Stimulated activated CD4-positive, alpha-beta T cell treated with anti-CD3 and anti-CD28 coated beads, Interleukin-2, amount 100 ng/mL, for 24 hours (primary cell): ENCODE measurements around the gene TMCO4.

Source experiments
- DNase-seq, 2 donors: peaks; one replicate each; pipeline ENCODE4 v3.0.0-alpha.2; 2020

Gene TMCO4

DNA sequence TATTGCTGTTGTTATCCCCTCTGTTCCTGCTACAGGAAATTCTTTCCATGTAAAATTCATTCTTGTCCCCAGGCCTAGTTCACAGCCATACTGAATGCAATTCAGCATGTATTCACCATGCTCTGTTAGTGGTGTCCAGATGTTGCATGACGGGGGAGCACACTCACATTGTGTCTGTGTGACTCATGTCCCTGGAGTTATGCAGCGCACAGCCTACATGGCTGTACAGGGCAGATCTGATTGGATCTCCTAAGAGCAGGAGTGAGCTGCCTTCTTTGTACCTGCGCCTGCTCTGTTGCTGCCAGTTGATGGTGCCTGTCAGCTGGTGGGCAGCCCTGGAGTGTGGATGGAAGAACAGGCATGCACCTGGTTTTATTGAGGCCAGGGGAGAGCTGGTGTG lies 117.5 kb downstream of the TMCO4 start:
- DNase-seq = no peak

DNA sequence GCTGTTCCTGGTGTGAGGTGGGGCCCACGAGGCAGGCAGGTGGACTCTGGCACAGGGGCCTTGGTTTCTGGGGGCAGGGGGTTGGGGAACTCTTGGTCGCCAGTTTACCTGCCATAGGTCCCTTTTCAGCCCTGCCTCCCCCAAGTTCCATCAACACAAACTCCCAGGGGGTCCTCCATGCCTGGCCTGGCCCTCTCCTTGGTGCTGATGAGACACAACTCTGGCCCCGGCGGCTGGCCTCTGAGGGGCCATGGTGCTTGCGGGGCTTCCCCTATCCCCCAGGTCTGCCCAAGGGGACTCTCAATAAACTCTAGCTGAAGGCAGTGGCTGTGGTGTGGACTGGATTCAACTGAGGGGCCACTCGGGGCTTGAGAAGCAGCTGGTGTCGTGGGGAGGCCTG lies 119.1 kb downstream of the TMCO4 start:
- DNase-seq = no peak

DNA sequence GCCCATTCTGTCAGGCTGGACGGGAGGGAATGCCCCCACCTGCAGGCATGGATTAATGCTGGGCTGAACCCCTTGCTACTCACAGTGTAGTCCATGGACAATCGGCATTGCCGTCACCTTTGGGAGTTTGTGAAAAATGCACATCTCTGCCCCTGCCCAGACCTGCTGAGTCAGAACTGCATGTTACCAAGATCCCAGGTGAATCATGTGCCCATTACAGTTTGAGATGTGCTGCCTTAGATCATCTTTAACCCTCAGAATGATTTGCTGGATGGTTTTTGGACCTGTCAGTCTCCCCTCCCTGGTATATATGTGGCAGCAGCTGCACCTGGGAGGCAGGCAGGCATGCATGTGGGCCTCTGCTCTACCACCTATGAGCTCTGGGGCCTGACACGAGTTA lies 120.0 kb downstream of the TMCO4 start:
- DNase-seq = no peak

DNA sequence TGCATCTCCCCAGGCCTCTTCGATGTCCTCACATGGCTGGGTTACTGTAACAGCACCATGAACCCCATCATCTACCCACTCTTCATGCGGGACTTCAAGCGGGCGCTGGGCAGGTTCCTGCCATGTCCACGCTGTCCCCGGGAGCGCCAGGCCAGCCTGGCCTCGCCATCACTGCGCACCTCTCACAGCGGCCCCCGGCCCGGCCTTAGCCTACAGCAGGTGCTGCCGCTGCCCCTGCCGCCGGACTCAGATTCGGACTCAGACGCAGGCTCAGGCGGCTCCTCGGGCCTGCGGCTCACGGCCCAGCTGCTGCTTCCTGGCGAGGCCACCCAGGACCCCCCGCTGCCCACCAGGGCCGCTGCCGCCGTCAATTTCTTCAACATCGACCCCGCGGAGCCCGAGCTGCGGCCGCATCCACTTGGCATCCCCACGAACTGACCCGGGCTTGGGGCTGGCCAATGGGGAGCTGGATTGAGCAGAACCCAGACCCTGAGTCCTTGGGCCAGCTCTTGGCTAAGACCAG lies 120.7 kb downstream of the TMCO4 start:
- DNase-seq = no peak

DNA sequence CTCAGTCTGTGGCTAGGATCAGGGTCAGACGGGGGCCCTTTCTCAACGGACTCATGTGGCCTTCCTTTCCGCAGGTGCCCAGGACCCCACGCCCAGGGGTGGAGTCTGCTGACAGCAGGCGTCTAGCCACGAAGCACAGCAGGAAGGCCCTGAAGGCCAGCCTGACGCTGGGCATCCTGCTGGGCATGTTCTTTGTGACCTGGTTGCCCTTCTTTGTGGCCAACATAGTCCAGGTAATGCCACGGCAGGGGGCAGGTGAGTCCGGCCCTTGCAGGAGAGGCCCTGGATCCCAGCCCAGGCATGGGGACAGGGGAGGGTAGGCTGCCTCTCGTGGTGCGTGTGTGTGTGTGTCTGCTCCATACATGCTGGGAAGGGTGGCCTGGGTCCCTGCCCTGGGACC lies 121.2 kb downstream of the TMCO4 start:
- no peak for DNase-seq

DNA sequence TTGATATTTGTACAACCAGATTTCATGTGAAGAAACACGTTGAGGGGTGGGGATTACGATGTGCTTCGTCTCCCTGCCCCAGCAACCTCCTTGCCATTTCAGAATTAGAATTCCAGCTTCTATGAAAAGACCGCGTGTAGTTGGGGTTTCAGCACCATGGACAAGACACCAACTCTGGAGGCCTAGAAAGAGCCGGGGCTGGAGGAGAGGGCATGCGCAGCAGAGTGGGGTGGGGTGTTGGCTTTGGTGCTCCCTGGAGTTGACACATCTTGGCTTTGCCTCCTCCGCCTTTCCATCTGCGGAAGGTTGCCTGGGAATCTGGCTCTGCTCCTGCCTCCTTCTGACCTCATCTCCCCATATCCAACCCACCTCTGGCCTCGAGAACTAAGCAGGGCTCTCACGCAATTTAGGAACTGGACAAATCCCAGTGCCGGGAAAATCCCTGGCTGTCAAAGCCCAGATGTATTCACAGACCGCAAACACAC lies 123.2 kb downstream of the TMCO4 start:
- DNase-seq = peak; percentile 24 to 27

DNA sequence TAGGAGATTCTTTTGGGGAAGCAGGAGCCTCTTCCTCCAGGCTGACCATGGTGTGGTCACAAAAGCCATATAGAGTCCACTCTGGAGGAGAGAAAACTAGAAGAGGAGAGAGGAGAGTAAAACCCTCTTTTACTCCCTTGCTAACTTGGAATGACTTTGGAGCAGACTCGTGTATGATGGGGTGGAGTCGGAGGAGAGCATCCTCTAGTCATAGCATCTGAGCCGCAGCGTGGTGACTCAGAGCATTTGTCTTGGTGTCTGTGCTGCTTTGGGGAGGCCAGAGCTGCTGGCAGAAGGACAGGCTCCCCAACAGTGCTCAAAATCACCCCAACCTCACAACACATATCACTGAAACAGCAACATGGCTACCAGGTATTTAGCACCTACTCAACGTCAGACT lies 123.9 kb downstream of the TMCO4 start:
- no peak for DNase-seq

DNA sequence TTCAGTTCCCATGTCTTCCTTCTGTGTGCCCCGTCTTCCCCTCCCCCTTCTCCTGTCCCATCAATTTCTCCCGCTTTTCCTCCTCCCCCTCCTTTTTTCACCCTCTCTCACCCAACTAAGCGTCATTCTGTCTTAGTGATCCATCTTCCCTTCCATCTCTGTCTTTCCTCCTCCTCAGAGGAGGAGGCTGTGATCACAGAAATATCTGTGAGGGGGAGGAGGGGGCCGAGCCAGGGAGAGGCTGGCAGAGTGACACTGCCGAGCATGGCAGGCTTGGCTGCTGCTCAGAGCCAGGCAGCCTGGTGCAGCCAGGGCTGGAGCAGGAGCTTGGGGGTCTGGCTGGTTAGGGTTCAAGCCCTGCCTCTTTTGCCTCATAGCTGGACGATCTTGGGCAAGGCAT lies 127.5 kb downstream of the TMCO4 start:
- no peak for DNase-seq

DNA sequence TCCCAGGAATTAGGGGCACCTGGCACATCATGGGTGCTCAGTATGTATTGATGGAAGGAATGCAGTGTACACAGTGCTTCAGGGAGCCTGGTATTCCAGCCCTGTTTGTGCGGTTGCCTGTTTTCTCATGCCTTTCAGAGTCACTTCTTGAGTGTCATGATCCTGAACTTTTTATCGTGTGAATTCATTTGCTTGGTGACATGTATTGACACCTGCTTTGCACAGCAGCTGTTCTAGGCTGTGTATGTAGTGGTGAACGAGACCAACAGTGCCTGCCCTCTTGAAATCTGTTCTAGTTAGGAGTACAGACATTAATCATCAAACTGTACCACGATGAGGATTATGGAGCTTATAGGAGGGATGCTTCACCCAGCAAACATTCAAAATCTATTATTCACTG lies 128.9 kb downstream of the TMCO4 start:
- DNase-seq = no peak

DNA sequence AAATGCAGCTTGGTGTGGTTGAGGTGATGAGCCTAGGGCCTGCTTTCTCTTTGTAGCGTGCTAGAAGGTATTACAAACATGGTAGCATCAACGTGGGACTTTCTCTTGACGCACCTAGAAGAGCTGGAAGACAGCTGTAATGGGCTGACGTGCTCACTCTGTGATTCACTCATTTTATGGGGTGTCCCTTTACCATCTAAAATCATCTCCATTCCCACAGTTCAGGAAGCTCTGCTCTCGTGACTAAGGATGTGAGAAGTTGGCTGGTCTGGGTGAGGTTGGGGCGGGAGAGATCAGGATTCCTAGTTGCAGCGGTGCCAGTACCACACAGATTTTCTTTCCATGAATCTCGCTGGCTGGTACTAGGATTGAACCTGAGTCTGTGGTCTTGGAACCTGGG lies 130.8 kb downstream of the TMCO4 start:
- no peak for DNase-seq

DNA sequence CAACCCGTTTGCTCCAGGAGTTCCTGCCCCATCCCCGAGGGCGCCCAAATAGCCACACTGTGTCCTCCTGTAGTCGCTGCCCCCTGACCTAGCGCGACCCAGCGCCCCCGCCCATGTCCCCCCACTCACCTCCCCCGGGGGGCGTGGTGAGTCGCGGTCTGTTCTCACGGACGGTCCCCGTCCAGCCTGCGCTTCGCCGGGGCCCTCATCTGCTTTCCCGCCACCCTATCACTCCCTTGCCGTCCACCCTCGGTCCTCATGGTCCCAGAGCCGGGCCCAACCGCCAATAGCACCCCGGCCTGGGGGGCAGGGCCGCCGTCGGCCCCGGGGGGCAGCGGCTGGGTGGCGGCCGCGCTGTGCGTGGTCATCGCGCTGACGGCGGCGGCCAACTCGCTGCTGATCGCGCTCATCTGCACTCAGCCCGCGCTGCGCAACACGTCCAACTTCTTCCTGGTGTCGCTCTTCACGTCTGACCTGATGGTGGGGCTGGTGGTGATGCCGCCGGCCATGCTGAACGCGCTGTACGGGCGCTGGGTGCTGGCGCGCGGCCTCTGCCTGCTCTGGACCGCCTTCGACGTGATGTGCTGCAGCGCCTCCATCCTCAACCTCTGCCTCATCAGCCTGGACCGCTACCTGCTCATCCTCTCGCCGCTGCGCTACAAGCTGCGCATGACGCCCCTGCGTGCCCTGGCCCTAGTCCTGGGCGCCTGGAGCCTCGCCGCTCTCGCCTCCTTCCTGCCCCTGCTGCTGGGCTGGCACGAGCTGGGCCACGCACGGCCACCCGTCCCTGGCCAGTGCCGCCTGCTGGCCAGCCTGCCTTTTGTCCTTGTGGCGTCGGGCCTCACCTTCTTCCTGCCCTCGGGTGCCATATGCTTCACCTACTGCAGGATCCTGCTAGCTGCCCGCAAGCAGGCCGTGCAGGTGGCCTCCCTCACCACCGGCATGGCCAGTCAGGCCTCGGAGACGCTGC lies 133.9 kb downstream of the TMCO4 start:
- DNase-seq = no peak

DNA sequence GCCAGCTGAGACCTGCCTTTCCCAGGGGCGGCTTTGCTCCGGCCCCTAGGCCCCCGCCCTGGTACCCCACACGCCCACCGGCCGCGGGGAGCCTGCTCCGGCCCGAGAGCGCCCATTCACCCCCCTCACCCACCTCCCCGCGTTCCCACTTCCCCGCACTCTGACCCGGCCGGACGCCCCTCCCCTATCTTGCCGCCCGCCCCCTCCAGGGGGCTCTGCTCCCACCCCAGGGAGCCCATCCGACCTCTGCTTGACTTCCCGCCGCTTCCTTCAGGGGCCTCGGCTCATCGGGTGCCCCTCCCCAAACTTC lies 134.6 kb downstream of the TMCO4 start:
- DNase-seq = no peak

DNA sequence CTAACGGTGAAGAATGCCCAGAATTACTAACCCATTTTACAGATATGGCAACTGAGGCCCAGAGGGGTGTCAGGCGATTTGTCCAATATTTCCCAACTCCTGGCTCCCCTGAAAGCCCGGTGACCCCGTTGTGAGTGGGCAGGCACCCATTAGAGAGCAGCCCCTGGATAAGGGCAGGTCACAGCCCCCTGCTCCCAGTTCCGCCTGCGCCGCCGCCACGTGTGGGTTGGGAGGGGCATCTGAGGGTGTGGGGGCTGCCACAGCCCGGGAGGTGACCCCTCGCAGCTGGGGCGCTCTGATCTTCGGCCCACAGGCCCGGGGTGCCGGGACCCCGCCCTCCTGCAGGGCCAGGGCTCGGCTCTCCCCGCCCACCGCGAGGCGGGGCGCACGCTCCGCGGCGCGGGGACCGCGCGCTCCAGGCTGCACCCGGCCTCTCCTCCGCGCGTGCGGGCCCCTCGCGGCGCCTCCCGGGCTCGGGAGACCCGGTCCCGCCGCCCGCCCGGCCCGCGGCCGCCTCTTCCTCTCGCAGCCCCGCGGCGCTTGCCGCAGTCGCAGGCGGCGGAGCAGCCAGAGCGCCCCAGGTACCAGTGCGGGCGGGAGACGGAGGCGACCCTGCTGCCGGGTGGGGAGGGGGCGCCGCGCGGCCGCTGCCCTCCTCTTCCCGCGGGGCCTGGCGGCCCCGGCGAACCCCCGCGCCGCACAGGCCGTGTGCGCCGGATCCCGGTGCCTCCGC lies 135.1 kb downstream of the TMCO4 start, which contains the start of gene HTR6:
Gene HTR6 (plus strand): TSS at position 423 of the 733 bp plus-strand sequence. CDS start 879 bp downstream, outside the sequence.
- DNase-seq = peak; percentile 53 to 67

DNA sequence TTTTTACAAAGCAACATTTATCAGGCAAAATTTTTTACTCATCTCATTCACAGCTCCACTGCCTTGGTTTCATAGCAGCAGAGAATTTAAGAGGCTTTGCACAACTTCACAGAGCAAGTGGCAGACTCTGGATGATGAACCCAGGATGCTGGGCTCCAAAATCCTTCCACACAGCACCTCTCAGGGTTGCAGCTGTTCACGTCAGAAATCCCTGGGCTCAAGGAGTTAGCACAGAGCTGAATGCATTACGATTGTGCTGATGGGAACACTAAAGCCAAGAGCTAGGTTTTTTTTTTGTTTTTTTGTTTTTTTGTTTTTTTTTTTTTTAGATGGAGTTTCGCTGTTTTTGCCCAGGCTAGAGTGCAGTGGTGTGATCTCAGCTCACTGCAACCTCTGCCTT lies 137.4 kb downstream of the TMCO4 start:
- DNase-seq = no peak

DNA sequence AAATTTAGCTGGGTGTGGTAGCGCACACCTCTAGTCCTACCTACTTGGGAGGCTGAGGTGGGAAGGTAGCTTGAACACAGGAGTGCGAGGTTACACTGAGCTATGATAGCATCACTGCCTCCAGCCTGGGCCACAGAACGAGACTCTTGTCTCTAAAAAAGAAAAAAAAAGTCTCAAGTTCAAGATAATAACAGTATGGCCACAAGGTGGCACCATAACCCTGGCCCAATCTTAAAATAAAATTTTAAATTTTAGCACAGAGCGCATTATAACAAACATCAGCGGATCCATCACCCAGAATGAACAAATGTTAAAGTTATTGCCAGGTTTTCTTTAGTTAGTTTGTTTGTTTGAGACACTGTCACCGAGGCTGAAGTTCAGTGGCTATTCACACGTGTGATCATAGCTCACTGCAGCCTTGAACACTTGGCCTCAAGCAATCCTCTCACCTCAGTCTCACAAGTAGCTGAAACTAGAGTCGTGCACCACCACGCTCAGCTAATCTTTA lies 137.9 kb downstream of the TMCO4 start:
- peak; percentile 56 to 58 for DNase-seq

DNA sequence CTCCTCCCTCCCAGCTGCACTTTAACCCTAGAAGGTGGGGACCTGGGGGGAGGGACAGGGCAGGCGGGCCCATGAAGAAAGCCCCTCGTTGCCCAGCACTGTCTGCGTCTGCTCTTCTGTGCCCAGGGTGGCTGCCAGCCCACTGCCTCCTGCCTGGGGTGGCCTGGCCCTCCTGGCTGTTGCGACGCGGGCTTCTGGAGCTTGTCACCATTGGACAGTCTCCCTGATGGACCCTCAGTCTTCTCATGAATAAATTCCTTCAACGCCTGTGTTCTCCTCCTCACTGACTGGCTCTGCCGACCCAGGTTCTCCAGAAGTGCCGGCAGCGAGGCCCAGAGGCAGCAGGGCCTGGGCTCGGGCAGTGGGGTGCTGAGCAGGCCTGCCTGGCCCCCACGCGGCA lies 141.5 kb downstream of the TMCO4 start:
- DNase-seq = no peak

DNA sequence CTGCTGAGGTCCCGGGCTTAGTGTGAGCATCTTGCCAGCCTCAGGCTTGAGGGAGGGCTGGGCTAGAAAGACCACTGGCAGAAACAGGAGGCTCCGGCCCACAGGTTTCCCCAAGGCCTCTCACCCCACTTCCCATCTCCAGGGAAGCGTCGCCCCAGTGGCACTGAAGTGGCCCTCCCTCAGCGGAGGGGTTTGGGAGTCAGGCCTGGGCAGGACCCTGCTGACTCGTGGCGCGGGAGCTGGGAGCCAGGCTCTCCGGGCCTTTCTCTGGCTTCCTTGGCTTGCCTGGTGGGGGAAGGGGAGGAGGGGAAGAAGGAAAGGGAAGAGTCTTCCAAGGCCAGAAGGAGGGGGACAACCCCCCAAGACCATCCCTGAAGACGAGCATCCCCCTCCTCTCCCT lies 142.2 kb downstream of the TMCO4 start:
- DNase-seq = no peak

DNA sequence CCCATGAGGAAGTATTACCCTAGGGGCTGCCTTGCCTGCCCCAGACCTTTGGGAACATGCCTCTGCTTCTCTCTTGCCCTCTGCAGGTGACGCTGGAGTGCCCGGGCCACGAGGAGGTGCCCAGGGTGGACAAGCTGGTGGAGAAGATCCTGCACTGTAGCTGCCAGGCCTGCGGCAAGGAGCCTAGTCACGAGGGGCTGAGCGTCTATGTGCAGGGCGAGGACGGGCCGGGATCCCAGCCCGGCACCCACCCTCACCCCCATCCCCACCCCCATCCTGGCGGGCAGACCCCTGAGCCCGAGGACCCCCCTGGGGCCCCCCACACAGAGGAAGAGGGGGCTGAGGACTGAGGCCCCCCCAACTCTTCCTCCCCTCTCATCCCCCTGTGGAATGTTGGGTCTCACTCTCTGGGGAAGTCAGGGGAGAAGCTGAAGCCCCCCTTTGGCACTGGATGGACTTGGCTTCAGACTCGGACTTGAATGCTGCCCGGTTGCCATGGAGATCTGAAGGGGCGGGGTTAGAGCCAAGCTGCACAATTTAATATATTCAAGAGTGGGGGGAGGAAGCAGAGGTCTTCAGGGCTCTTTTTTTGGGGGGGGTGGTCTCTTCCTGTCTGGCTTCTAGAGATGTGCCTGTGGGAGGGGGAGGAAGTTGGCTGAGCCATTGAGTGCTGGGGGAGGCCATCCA lies 142.8 kb downstream of the TMCO4 start:
- DNase-seq = no peak

DNA sequence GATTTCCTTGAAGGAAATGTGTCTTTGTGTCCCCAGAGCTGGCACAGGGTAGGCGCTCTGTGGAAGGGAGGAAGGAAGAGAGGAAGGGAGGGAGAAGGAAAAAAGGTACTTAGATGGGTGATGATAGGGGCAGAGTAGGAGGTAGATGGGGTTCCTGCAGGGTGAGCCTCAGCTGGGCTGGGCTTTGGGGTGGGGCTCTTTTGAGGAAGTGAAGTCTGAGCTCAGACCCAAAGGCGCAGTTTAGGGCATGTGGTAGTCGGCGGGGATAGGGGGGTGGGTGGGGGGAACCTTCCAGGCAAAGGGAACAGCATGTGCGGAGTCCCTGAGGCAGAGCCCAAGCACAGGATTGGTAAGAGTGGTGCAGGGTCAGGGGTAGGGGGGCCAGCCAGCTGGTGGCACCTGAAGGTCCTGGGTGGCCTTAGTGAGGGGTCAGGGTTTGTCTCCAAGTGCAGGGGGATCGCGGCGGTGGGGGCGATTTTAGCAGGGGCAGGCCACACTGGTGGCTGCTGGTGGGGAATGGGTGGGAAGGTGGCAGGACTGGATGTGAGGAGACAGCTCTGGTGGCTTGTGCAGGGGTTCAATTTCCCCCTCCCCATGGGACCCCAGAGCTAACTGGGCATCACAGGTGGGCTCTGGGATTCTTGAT lies 143.5 kb downstream of the TMCO4 start:
- no peak for DNase-seq

DNA sequence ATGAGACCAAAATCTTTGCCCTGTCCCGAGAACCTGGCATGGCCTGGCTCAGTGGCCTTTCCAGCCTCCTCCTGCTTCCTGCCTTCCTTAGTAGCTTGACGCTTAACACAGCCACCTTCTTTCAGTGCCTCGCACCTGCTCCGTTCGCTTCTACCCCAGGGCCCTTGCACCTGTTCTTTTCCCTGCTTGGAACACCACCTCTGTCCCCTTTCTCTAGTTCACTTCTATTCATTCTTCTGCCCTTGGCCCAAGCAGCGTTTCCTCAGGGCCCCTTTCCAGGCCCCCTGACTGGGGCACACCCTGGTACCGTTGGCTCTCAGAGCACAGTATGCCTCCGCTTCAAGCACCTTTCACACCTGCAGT lies 144.0 kb downstream of the TMCO4 start:
- DNase-seq = no peak

DNA sequence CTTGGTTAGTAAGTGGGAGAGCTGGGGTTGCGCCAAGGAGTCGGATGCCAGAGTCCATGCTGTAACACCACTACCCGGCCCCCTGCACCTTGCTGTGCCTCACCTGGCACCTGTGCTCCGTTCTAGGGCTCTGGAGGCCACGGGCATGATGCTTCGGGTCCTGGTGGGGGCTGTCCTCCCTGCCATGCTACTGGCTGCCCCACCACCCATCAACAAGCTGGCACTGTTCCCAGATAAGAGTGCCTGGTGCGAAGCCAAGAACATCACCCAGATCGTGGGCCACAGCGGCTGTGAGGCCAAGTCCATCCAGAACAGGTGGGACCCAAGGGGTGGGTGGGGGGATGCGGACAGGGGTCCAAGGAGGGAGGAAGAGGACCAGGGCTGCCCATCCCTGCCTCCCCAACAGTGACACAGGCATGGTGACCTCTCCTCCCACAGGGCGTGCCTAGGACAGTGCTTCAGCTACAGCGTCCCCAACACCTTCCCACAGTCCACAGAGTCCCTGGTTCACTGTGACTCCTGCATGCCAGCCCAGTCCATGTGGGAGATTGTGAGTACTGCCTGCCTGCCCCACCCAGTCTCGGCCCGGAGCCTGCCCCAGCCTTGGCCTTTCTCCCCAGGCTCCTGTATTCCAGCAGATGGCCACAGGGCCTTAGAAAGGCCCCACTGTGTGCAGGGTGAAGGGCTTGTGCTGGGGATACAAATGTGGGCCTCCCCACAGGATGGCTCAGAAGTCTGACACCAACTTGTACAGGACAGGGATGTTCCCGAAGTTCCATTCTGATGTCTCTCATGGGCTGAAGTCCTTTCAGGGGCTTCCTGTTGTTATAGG lies 144.6 kb downstream of the TMCO4 start:
- no peak for DNase-seq

DNA sequence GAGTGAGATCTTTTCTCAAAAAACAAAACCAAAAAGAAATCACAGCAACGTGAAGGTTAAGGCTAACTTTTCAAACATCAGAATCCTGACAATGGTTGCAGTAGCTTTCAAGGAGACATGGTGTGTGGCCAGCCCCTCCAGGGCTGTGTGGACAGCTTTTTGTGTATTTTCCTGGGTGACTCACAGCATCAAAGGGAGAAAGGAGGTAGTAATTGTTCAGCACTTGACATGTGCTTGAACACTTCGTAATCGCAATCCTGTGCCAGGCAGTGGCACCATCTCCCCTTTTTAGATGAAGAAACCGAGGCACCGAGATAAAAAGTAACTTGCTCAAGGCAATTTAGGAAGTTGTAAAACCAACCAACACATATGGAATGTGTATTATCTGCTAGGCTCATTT lies 145.3 kb downstream of the TMCO4 start:
- DNase-seq = no peak
